Measurements from ENCODE around the gene USP49.

- TF ChIP-seq POLR2A (IDR thresholded peaks at IDR 0.05): no peak
- no peak for TF ChIP-seq CTCF (IDR thresholded peaks at IDR 0.05)
Observed at GRCh38 chr6:41780551-41781365, 114.4 kb downstream of the USP49 start, which contains the start of gene PRICKLE4.

Measured in heart left ventricle (tissue), 13 donors.